HEK293 (cell line): ENCODE results near the gene IL24.

ENCODE experiments used
- CTCF ChIA-PET: fragments of 350-600 bp; formaldehyde crosslinking; extraction: SDS; loops from one replicate; lab custom pipeline; 2021; ENCODE audit warnings: antibody characterized with exemption; lab: Yijun Ruan, JAX
- POLR2A ChIA-PET: fragments of 300-600 bp; formaldehyde crosslinking; extraction: SDS; loops from one replicate; lab custom pipeline; 2020; ENCODE audit warnings: antibody characterized with exemption, inconsistent platforms; lab: Yijun Ruan, JAX
- H3K27ac ChIP-seq: fragments of 200-500 bp; sonication (Bioruptor generic); 2 replicates; pipeline ENCODE4 v1.5.1; 2014; ENCODE audit warnings: low read depth, low read length, control low read depth, inconsistent platforms; ENCODE audit errors: extremely low read depth
- H3K36me3 ChIP-seq, 2 experiments: fragments of 200-500 bp in 1 of 2; sonication (Bioruptor generic) in 1 of 2; 1 replicate in 1 of 2; 2 replicates in 1 of 2; pipeline ENCODE4 v1.5.1; 2014 to 2017; ENCODE audit warnings: inconsistent platforms in 2 of 2, low read length in 2 of 2; ENCODE audit not compliant: control insufficient read depth in 2 of 2, insufficient read depth in 1 of 2
- H3K4me1 ChIP-seq: fragments of 200-500 bp; sonication (Bioruptor generic); 2 replicates; pipeline ENCODE4 v1.5.1; 2014; ENCODE audit warnings: mild to moderate bottlenecking, low read length, inconsistent platforms; ENCODE audit not compliant: control insufficient read depth, insufficient read depth
- H3K4me3 ChIP-seq: 2 replicates; pipeline ENCODE4 v1.5.1; 2011; ENCODE audit warnings: low read depth, mild to moderate bottlenecking, control low read depth, low read length, moderate library complexity
- H3K9me3 ChIP-seq: fragments of 200-500 bp; sonication (Bioruptor generic); 2 replicates; pipeline ENCODE4 v1.5.1; 2014; ENCODE audit warnings: low read depth, low read length, inconsistent platforms; ENCODE audit not compliant: control insufficient read depth, insufficient read depth
- GLIS2 ChIP-seq: fragments of 450-650 bp; formaldehyde crosslinking; IDR thresholded peaks from 2 replicates; pipeline ENCODE4 v1.5.1; 2016; ENCODE audit warnings: missing biosample characterization, missing genetic modification characterization
- IKZF3 ChIP-seq: fragments of 450-650 bp; IDR thresholded peaks from 2 replicates; pipeline ENCODE4 v1.5.0; 2018; ENCODE audit warnings: missing biosample characterization, mild to moderate bottlenecking, missing genetic modification characterization, moderate library complexity
- KLF10 ChIP-seq: fragments of 450-650 bp; IDR thresholded peaks from 2 replicates; pipeline ENCODE4 v1.5.1; 2018; ENCODE audit warnings: missing biosample characterization, mild to moderate bottlenecking, missing genetic modification characterization
- PRDM10 ChIP-seq: fragments of 450-650 bp; formaldehyde crosslinking; IDR thresholded peaks from 2 replicates; pipeline ENCODE4 v1.5.1; 2016; ENCODE audit warnings: missing biosample characterization, missing genetic modification characterization
- SCRT2 ChIP-seq: fragments of 450-650 bp; formaldehyde crosslinking; IDR thresholded peaks from 2 replicates; pipeline ENCODE4 v1.5.1; 2016; ENCODE audit warnings: missing biosample characterization, missing genetic modification characterization
- ZBTB21 ChIP-seq: fragments of 450-650 bp; formaldehyde crosslinking; IDR thresholded peaks from 2 replicates; pipeline ENCODE4 v1.5.1; 2017; ENCODE audit warnings: missing biosample characterization, missing genetic modification characterization
- ZNF146 ChIP-seq: fragments of 450-650 bp; formaldehyde crosslinking; IDR thresholded peaks from 2 replicates; pipeline ENCODE4 v1.5.1; 2016; ENCODE audit warnings: missing biosample characterization, missing genetic modification characterization
- ZNF2 ChIP-seq: fragments of 450-650 bp; formaldehyde crosslinking; IDR thresholded peaks from 2 replicates; pipeline ENCODE4 v1.5.1; 2016; ENCODE audit warnings: missing biosample characterization, missing genetic modification characterization
- ZNF274 ChIP-seq, 2 experiments: fragments of 200-500 bp in 1 of 2; fragments of 450-650 bp in 1 of 2; sonication (Bioruptor generic) in 1 of 2; formaldehyde crosslinking in 1 of 2; IDR thresholded peaks; 2 replicates each; pipeline versions ENCODE4 v1.5.1 to v1.6.1; 2014 to 2016; ENCODE audit warnings: borderline replicate concordance in 1 of 2, inconsistent platforms in 1 of 2, low read length in 1 of 2, missing biosample characterization in 1 of 2, missing genetic modification characterization in 1 of 2
- ZNF354C ChIP-seq: fragments of 450-650 bp; formaldehyde crosslinking; IDR thresholded peaks from 2 replicates; pipeline ENCODE4 v1.5.1; 2016; ENCODE audit warnings: missing biosample characterization, missing genetic modification characterization, low read depth, borderline replicate concordance
- ZNF530 ChIP-seq: fragments of 450-650 bp; formaldehyde crosslinking; IDR thresholded peaks from 2 replicates; pipeline ENCODE4 v1.5.1; 2016; ENCODE audit warnings: low read depth, missing biosample characterization, missing genetic modification characterization
- ZNF548 ChIP-seq: fragments of 450-650 bp; formaldehyde crosslinking; IDR thresholded peaks from 2 replicates; pipeline ENCODE4 v1.5.1; 2016; ENCODE audit warnings: missing biosample characterization, missing genetic modification characterization
- ZNF629 ChIP-seq: fragments of 450-650 bp; formaldehyde crosslinking; IDR thresholded peaks from 2 replicates; pipeline ENCODE4 v1.5.1; 2017; ENCODE audit warnings: missing biosample characterization, missing genetic modification characterization
- TF ChIP-seq, protein P1 (sequence below): fragments of 450-650 bp; formaldehyde crosslinking; IDR thresholded peaks from 2 replicates; pipeline ENCODE4 v1.5.0; 2017; ENCODE audit warnings: missing biosample characterization, missing genetic modification characterization, borderline replicate concordance
- TF ChIP-seq, protein P2 (sequence below): fragments of 450-650 bp; formaldehyde crosslinking; IDR thresholded peaks from 2 replicates; pipeline ENCODE4 v1.5.1; 2016; ENCODE audit warnings: missing biosample characterization, missing genetic modification characterization
- TF ChIP-seq, protein P3 (sequence below): fragments of 450-650 bp; formaldehyde crosslinking; IDR thresholded peaks from 2 replicates; pipeline ENCODE4 v1.5.1; 2016; ENCODE audit warnings: missing biosample characterization, missing genetic modification characterization

Gene IL24

DNA sequence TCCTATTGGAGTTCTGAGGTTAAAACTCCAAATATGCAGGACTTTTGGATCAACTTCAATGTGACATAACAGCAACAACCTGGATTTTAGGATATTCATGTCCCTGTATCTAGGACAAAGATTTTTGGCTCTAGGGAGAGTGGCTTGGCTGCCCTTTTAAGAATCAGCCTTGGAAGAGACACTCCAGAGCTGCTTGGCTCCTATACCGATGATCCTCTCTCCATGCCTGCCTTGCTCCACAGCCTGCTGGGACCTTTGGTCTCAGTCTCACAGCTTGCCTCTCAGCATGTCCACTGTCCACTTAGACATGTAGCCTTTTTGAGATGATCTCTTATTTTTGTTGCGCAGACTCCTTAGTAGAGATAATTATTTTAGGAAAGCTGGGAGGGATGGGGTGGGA lies 29.0 kb downstream of the IL24 start:
- TF ChIP-seq, protein P1, sequence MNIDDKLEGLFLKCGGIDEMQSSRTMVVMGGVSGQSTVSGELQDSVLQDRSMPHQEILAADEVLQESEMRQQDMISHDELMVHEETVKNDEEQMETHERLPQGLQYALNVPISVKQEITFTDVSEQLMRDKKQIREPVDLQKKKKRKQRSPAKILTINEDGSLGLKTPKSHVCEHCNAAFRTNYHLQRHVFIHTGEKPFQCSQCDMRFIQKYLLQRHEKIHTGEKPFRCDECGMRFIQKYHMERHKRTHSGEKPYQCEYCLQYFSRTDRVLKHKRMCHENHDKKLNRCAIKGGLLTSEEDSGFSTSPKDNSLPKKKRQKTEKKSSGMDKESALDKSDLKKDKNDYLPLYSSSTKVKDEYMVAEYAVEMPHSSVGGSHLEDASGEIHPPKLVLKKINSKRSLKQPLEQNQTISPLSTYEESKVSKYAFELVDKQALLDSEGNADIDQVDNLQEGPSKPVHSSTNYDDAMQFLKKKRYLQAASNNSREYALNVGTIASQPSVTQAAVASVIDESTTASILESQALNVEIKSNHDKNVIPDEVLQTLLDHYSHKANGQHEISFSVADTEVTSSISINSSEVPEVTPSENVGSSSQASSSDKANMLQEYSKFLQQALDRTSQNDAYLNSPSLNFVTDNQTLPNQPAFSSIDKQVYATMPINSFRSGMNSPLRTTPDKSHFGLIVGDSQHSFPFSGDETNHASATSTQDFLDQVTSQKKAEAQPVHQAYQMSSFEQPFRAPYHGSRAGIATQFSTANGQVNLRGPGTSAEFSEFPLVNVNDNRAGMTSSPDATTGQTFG, result no peak
- TF ChIP-seq ZNF354C, result no peak
- no peak for TF ChIP-seq ZNF274 (IDR thresholded peaks at IDR 0.05; ENCODE audit: low read length)
- no peak for TF ChIP-seq ZNF274 (tag by site-specific recombination; IDR thresholded peaks at IDR 0.05; ENCODE audit: borderline replicate concordance)
- no peak for TF ChIP-seq ZBTB21 (tag by site-specific recombination)
- no peak for TF ChIP-seq ZNF146 (tag by site-specific recombination)
- TF ChIP-seq, protein P2, sequence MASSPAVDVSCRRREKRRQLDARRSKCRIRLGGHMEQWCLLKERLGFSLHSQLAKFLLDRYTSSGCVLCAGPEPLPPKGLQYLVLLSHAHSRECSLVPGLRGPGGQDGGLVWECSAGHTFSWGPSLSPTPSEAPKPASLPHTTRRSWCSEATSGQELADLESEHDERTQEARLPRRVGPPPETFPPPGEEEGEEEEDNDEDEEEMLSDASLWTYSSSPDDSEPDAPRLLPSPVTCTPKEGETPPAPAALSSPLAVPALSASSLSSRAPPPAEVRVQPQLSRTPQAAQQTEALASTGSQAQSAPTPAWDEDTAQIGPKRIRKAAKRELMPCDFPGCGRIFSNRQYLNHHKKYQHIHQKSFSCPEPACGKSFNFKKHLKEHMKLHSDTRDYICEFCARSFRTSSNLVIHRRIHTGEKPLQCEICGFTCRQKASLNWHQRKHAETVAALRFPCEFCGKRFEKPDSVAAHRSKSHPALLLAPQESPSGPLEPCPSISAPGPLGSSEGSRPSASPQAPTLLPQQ, result no peak

GRCh38 chr1:206929524-206929923 lies 32.3 kb downstream of the IL24 start:
- H3K36me3 ChIP-seq, result no peaks in the 10 kb centered on the region
- no peak overlapping the region for H3K4me3 ChIP-seq
- CTCF ChIA-PET, result interaction anchor here (0.7 to 1.0 kb wide), 3 partner anchors 54 to 203 kb away, joined by 3 to 4 read pairs (median 4); no protein-coding TSS in a partner anchor
- POLR2A ChIA-PET, result no interaction called here
- TF ChIP-seq ZNF2 (no peak), PRDM10 (tag by site-specific recombination) (no peak), SCRT2 (tag by site-specific recombination) (no peak), GLIS2 (tag by site-specific recombination) (no peak), KLF10 (tag by site-specific recombination) (no peak), ZNF530 (no peak), ZNF548 (tag by site-specific recombination) (no peak), ZNF629 (tag by site-specific recombination) (no peak), IKZF3 (tag by site-specific recombination) (no peak)
- TF ChIP-seq, protein P3, sequence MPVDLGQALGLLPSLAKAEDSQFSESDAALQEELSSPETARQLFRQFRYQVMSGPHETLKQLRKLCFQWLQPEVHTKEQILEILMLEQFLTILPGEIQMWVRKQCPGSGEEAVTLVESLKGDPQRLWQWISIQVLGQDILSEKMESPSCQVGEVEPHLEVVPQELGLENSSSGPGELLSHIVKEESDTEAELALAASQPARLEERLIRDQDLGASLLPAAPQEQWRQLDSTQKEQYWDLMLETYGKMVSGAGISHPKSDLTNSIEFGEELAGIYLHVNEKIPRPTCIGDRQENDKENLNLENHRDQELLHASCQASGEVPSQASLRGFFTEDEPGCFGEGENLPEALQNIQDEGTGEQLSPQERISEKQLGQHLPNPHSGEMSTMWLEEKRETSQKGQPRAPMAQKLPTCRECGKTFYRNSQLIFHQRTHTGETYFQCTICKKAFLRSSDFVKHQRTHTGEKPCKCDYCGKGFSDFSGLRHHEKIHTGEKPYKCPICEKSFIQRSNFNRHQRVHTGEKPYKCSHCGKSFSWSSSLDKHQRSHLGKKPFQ (tag by site-specific recombination), result no peak
- no peak overlapping the region for H3K27ac ChIP-seq
- H3K9me3 ChIP-seq, result no peaks in the 10 kb centered on the region
- H3K4me1 ChIP-seq, result no peaks in the 10 kb centered on the region

More for the DNA sequence above, 29.0 kb downstream of the IL24 start:
- Histone ChIP-seq H3K4me1 (no peaks in the 10 kb centered on the region), H3K27ac (no peak overlapping the region), H3K36me3 (no peaks in the 10 kb centered on the region), H3K4me3 (no peak overlapping the region), H3K9me3 (no peaks in the 10 kb centered on the region)
- ChIA-PET POLR2A (no interaction called here), CTCF (interaction anchor here (0.7 to 1.7 kb wide), 2 partner anchors 14 to 447 kb away, joined by 3 to 11 read pairs; no protein-coding TSS in a partner anchor)
